ENCODE results near the gene SRGN. TPM values are rescaled to one million over a fixed set of nuclear protein-coding genes. Genes with fewer than 3 reads are reported as not detected.

The SRGN gene
- total RNA-seq, 4 donors from 2014 or later, result 30.7 to 140 (median 40.3) TPM

DNA sequence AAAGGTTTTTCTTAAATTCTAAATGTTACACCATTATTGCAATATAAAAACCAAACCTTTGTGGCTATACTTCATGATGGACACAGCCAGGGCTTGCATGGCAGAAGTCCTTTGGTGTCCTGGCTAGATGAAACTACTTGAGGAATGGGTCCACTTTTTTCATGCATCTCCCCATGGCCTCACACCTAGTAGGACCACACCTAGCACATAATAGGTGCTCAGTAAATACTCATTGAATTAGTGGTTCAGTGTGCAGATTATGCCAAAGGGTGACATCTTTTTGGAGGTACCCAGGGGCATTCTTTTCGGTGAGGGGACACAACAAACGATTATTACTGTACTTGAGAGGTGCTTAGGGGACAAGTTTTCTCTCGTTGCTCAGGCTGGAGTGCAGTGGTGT, 20.7 kb upstream of the SRGN start:
- no peaks in the 10 kb centered on the region for H3K9me3 ChIP-seq
- no peak for DNase-seq
- no peaks in the 10 kb centered on the region for H3K27me3 ChIP-seq
- no peak overlapping the region for H3K27ac ChIP-seq
- intact Hi-C loops (cut with DNase I), result no loop called here
- no peak overlapping the region for H3K4me3 ChIP-seq (replicated peaks in 1 of 3)
- WGBS, 2 donors, result 65 to 89% methylated on average over 3 of the region's 3 CpGs
- no peak for TF ChIP-seq POLR2A (IDR thresholded peaks at IDR 0.05)
- H3K4me1 ChIP-seq, result peaks cover under 1 to 8% of the 10 kb centered on the region in 2 donors
- no peaks in the 10 kb centered on the region for H3K36me3 ChIP-seq

DNA sequence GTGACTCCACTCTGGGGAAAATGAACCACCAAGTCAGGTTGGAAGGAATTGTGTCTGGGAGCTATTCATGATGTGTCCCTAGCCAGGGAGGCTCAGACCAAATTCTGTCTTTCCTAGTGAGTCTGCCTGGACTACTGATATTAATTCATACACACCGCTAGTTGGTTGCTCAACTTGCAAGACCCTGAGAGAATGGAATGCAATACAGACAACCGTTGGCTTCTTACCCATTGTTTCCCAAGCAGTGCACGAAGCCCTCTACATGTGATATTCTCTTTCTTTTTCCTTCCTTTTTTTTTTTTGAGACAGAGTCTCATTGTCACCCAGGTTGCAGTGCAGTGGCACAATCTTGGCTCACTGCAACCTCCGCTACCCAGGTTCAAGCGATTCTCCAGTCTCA, 19.4 kb upstream of the SRGN start:
- intact Hi-C loops (cut with DNase I), result no loop called here
- Histone ChIP-seq H3K9me3 (no peaks in the 10 kb centered on the region), H3K36me3 (no peaks in the 10 kb centered on the region), H3K27ac (no peak overlapping the region), H3K27me3 (no peaks in the 10 kb centered on the region), H3K4me3 (replicated peaks in 1 of 3) (no peak overlapping the region), H3K4me1 (peaks cover 0 to 3% of the 10 kb centered on the region in 2 donors)
- WGBS, 2 donors, result 92 to 95% methylated on average over 5 of the region's 5 CpGs
- no peak for DNase-seq
- no peak for TF ChIP-seq POLR2A (IDR thresholded peaks at IDR 0.05)
- TF ChIP-seq, protein P1, sequence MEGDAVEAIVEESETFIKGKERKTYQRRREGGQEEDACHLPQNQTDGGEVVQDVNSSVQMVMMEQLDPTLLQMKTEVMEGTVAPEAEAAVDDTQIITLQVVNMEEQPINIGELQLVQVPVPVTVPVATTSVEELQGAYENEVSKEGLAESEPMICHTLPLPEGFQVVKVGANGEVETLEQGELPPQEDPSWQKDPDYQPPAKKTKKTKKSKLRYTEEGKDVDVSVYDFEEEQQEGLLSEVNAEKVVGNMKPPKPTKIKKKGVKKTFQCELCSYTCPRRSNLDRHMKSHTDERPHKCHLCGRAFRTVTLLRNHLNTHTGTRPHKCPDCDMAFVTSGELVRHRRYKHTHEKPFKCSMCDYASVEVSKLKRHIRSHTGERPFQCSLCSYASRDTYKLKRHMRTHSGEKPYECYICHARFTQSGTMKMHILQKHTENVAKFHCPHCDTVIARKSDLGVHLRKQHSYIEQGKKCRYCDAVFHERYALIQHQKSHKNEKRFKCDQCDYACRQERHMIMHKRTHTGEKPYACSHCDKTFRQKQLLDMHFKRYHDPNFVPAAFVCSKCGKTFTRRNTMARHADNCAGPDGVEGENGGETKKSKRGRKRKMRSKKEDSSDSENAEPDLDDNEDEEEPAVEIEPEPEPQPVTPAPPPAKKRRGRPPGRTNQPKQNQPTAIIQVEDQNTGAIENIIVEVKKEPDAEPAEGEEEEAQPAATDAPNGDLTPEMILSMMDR (IDR thresholded peaks at IDR 0.05), result no peak

DNA sequence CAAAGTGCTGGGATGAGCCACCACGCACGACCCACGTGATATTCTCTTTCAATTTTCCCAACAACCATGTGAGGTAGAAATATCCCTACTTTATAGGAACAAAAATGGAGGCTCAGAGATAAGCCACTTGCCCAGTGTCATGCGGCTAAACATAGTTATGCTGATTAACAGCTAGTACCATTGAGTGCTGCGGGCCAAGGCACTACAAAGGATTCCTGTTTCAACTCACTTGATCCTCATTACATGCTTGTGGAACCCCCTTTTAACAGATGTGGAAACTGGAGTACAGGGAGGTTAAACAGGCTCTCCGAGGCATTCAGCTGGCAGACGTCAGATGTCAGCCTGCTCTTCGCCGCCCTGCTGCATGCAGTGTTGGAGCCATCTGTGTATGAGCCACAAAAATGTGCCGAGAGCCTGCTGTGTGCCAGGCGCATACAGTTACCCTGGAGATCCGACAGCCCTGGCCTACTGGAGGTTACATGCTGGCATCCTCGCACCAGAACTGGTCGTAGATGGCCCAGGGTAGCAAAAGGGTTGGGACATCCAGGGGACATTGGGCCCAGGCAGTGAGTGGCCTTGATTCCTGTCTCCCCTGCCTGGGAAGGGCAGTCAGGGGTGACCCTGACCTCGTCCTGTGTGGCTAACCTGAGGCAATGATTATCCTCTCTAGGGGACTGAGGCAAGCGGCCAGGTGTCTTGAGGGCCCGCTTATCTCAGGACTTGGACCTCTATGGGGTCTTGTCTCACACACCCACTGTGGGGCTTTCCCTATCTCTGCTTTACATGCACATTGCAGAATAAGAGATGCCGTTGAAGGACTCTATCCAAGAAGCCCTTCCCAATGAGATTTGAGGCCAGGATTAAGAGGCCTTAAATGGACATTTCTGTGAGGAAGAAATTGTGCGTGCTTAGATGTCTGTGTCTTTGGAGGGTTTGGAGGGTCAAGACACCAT, 18.5 kb upstream of the SRGN start:
- no peaks in the 10 kb centered on the region for H3K36me3 ChIP-seq
- peaks cover 0 to 3% of the 10 kb centered on the region in 2 donors for H3K4me1 ChIP-seq
- no peak overlapping the region for H3K27ac ChIP-seq
- H3K27me3 ChIP-seq, result no peaks in the 10 kb centered on the region
- no peak for TF ChIP-seq POLR2A (IDR thresholded peaks at IDR 0.05)
- TF ChIP-seq, protein P1 (IDR thresholded peaks at IDR 0.05), result no peak
- H3K9me3 ChIP-seq, result no peaks in the 10 kb centered on the region
- DNase-seq, result no peak
- WGBS, 2 donors, result 90 to 91% methylated on average over 12 to 18 of the region's 19 CpGs
- no peak overlapping the region for H3K4me3 ChIP-seq (replicated peaks in 1 of 3)
- intact Hi-C loops (cut with DNase I), result no loop called here

DNA sequence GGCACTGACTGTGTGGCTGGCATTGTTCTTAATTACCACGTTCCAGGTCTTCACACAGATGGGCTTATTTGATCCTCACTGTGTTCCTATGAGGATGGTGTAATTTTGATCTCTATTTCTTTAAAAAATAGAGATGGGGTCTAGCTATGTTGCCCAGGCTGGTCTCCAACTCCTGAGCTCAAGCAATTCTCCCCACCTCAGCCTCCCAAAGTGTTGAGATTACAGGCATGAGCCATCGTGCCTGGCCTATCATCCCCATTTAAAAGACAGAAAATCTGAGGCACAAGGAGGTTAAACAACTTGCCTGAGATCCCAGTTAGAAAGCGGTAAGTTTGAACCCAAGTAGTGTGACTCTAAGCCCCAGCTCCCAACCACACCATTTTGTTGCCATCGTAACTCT, 17.0 kb upstream of the SRGN start:
- Histone ChIP-seq H3K27ac (no peak overlapping the region), H3K4me3 (replicated peaks in 1 of 3) (no peak overlapping the region), H3K9me3 (no peaks in the 10 kb centered on the region), H3K4me1 (no peaks in the 10 kb centered on the region), H3K36me3 (no peaks in the 10 kb centered on the region), H3K27me3 (no peaks in the 10 kb centered on the region)
- intact Hi-C loops (cut with DNase I), result no loop called here
- no peak for DNase-seq
- TF ChIP-seq POLR2A (IDR thresholded peaks at IDR 0.05), result no peak
- TF ChIP-seq, protein P1 (IDR thresholded peaks at IDR 0.05), result no peak
- 92 to 96% methylated on average over 4 of the region's 4 CpGs for WGBS, 2 donors

DNA sequence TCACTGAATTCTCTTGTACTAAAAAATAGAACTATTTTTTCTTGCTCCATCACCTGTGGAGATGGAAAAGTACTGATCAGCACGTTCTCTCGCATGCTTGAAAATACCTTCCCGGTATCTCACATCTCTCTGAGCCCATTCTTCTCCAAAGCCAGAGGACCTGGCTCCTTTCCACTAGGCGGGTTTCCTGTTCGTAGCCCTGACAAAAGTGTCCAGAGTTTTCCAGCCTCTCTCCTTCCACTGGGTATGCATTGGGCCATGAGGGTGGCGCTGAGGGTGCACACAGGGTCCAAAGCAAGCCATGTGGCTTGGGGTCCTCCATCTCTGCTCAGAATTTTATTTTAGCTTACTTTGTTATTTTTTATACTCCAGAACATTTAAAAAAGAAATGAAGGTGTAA, 16.3 kb upstream of the SRGN start:
- no peak overlapping the region for H3K4me3 ChIP-seq (replicated peaks in 1 of 3)
- no peaks in the 10 kb centered on the region for H3K36me3 ChIP-seq
- intact Hi-C loops (cut with DNase I), result no loop called here
- H3K9me3 ChIP-seq, result no peaks in the 10 kb centered on the region
- TF ChIP-seq, protein P1 (IDR thresholded peaks at IDR 0.05), result no peak
- TF ChIP-seq POLR2A (IDR thresholded peaks at IDR 0.05), result no peak
- no peak for DNase-seq
- H3K4me1 ChIP-seq, result no peaks in the 10 kb centered on the region
- no peaks in the 10 kb centered on the region for H3K27me3 ChIP-seq
- 72 to 77% methylated on average over 6 of the region's 6 CpGs for WGBS, 2 donors
- no peak overlapping the region for H3K27ac ChIP-seq

All from thyroid gland (tissue), 4 donors.